OCI-LY1 (cell line): ENCODE results near the gene ARHGEF11.

Experiments
- H2AFZ ChIP-seq: fragments of 200-600 bp; sonication (generic), shearing (Covaris generic); 2 replicates; pipeline ENCODE4 v1.6.0; 2014; ENCODE audit warnings: antibody characterized with exemption, mild to moderate bottlenecking, low read length
- H3F3A ChIP-seq: fragments of 200-600 bp; sonication (generic), shearing (Covaris generic); 2 replicates; pipeline ENCODE4 v1.6.0; 2014; ENCODE audit warnings: mild to moderate bottlenecking, antibody characterized with exemption, low read length, moderate library complexity; ENCODE audit not compliant: insufficient read depth
- H3K27ac ChIP-seq: fragments of 200-600 bp; sonication (generic); 2 replicates; pipeline ENCODE4 v1.5.1; 2014; ENCODE audit warnings: low read length, mixed run types, mild to moderate bottlenecking, low read depth; ENCODE audit not compliant: poor library complexity, severe bottlenecking
- H3K27me3 ChIP-seq: fragments of 200-600 bp; sonication (generic); 2 replicates; pipeline ENCODE4 v1.6.0; 2014; ENCODE audit warnings: antibody characterized with exemption, mild to moderate bottlenecking, low read length, moderate library complexity; ENCODE audit not compliant: insufficient read depth
- H3K36me3 ChIP-seq: fragments of 200-600 bp; sonication (generic); 2 replicates; pipeline ENCODE4 v1.6.1; 2014; ENCODE audit warnings: mild to moderate bottlenecking, antibody characterized with exemption, low read length, moderate library complexity, mixed read lengths; ENCODE audit not compliant: insufficient read depth
- H3K4me1 ChIP-seq: fragments of 200-600 bp; sonication (generic); 2 replicates; pipeline ENCODE4 v1.5.1; 2014; ENCODE audit warnings: mild to moderate bottlenecking, low read length, moderate library complexity; ENCODE audit not compliant: insufficient read depth, severe bottlenecking
- H3K4me2 ChIP-seq: fragments of 200-600 bp; sonication (generic), shearing (Covaris generic); 2 replicates; pipeline ENCODE4 v1.6.1; 2014; ENCODE audit warnings: low read length
- H3K4me3 ChIP-seq: fragments of 200-600 bp; sonication (generic); 2 replicates; pipeline ENCODE4 v1.5.1; 2014; ENCODE audit warnings: low read length, low read depth, mild to moderate bottlenecking, mixed read lengths; ENCODE audit not compliant: poor library complexity, severe bottlenecking
- H3K79me2 ChIP-seq: fragments of 200-600 bp; shearing (Covaris generic); 2 replicates; pipeline ENCODE4 v1.6.1; 2016; ENCODE audit warnings: mixed run types, low read length, mixed read lengths; ENCODE audit not compliant: insufficient read depth
- H3K9ac ChIP-seq: fragments of 200-600 bp; sonication (generic), shearing (Covaris generic); 2 replicates; pipeline ENCODE4 v1.6.1; 2014; ENCODE audit warnings: mild to moderate bottlenecking, low read length, mixed read lengths
- H3K9me2 ChIP-seq: fragments of 200-600 bp; sonication (generic), shearing (Covaris generic); 2 replicates; pipeline ENCODE4 v1.6.1; 2014; ENCODE audit warnings: low read depth, mild to moderate bottlenecking, low read length, mixed read lengths
- H3K9me3 ChIP-seq: fragments of 200-600 bp; shearing (Covaris generic); 2 replicates; pipeline ENCODE4 v1.6.1; 2014; ENCODE audit warnings: low read length, mixed read lengths
- H4K20me1 ChIP-seq: fragments of 200-600 bp; sonication (generic), shearing (Covaris generic); 2 replicates; pipeline ENCODE4 v1.6.0; 2016; ENCODE audit warnings: mild to moderate bottlenecking, low read length; ENCODE audit not compliant: insufficient read depth
- CTCF ChIP-seq: fragments of 200-600 bp; sonication (generic), shearing (Covaris generic); IDR thresholded peaks from 2 replicates; pipeline ENCODE4 v1.5.1; 2017; ENCODE audit warnings: mild to moderate bottlenecking, antibody characterized with exemption, low read length, moderate library complexity, mixed read lengths
- EZH2 ChIP-seq: fragments of 200-600 bp; sonication (generic), shearing (Covaris generic); IDR thresholded peaks from 2 replicates; pipeline ENCODE4 v1.8.0; 2017; ENCODE audit warnings: borderline replicate concordance, mixed run types, mild to moderate bottlenecking, antibody characterized with exemption, low read length, moderate library complexity, mixed read lengths

ARHGEF11 gene

GRCh38 chr1:156908541-156908940 lies 137.0 kb downstream of the ARHGEF11 start:
- Histone ChIP-seq H3K79me2 (no peaks in the 10 kb centered on the region), H3K9me2 (no peaks in the 10 kb centered on the region), H3K4me3 (no peak overlapping the region), H3K27ac (no peak overlapping the region), H3F3A (no peaks in the 10 kb centered on the region), H3K4me2 (no peak overlapping the region), H3K4me1 (no peaks in the 10 kb centered on the region), H3K9ac (no peak overlapping the region), H3K36me3 (no peaks in the 10 kb centered on the region), H3K27me3 (no peaks in the 10 kb centered on the region), H4K20me1 (no peaks in the 10 kb centered on the region), H2AFZ (no peak overlapping the region), H3K9me3 (no peaks in the 10 kb centered on the region)
- TF ChIP-seq CTCF (no peak), EZH2 (no peak)

- H3K27ac ChIP-seq: no peak overlapping the region
- H3K4me2 ChIP-seq: no peak overlapping the region
- H4K20me1 ChIP-seq: no peaks in the 10 kb centered on the region
- H3K9me3 ChIP-seq: no peaks in the 10 kb centered on the region
- no peaks in the 10 kb centered on the region for H3F3A ChIP-seq
- 0 out of 2 replicates have a peak, but pooled peaks cover 4% of the 10 kb centered on the region for H3K27me3 ChIP-seq
- H2AFZ ChIP-seq: no peak overlapping the region
- TF ChIP-seq CTCF (no peak), EZH2 (no peak)
- no peak overlapping the region for H3K4me3 ChIP-seq
- no peak overlapping the region for H3K9ac ChIP-seq
- H3K36me3 ChIP-seq: no peaks in the 10 kb centered on the region
- H3K79me2 ChIP-seq: no peaks in the 10 kb centered on the region
- H3K4me1 ChIP-seq: no peaks in the 10 kb centered on the region
- no peaks in the 10 kb centered on the region for H3K9me2 ChIP-seq
Measured at GRCh38 chr1:156906206-156906906, 139.2 kb downstream of the ARHGEF11 start.

- no peak overlapping the region for H2AFZ ChIP-seq
- 0 out of 2 replicates have a peak, but pooled peaks cover 4% of the 10 kb centered on the region for H3K27me3 ChIP-seq
- TF ChIP-seq EZH2 (no peak), CTCF (no peak)
Measured at GRCh38 chr1:156905651-156906050, 139.9 kb downstream of the ARHGEF11 start.

More at GRCh38 chr1:156905651-156906050, 139.9 kb downstream of the ARHGEF11 start:
- H3K4me1 ChIP-seq: no peaks in the 10 kb centered on the region
- no peaks in the 10 kb centered on the region for H4K20me1 ChIP-seq
- H3K9me3 ChIP-seq: no peaks in the 10 kb centered on the region
- H3K36me3 ChIP-seq: no peaks in the 10 kb centered on the region
- no peak overlapping the region for H3K4me3 ChIP-seq
- no peak overlapping the region for H3K9ac ChIP-seq
- no peak overlapping the region for H3K4me2 ChIP-seq
- no peak overlapping the region for H3K27ac ChIP-seq
- H3F3A ChIP-seq: no peaks in the 10 kb centered on the region
- no peaks in the 10 kb centered on the region for H3K9me2 ChIP-seq
- H3K79me2 ChIP-seq: no peaks in the 10 kb centered on the region
